Bronchial epithelial cell (primary cell): ENCODE data around the gene DALRD3. TPM values are rescaled to one million over a fixed set of nuclear protein-coding genes. Genes with fewer than 3 reads are reported as not detected.

Experiments used
- DNase-seq: peaks from one replicate; pipeline ENCODE4 v3.0.0-alpha.2; 2010; ENCODE audit warnings: low read depth
- FAIRE-seq: peaks from 2 replicates; lab custom pipeline; 2011; peaks lifted over from hg19 to GRCh38; lab: Jason Lieb, UNC
- H3K27me3 ChIP-seq: 2 replicates; pipeline ENCODE4 v1.5.1; 2011; ENCODE audit warnings: low read length; ENCODE audit not compliant: control insufficient read depth, insufficient read depth
- H3K36me3 ChIP-seq: 2 replicates; pipeline ENCODE4 v1.5.1; 2011; ENCODE audit warnings: low read length; ENCODE audit not compliant: control insufficient read depth, insufficient read depth
- H3K4me3 ChIP-seq: 2 replicates; pipeline ENCODE4 v1.5.1; 2011; ENCODE audit warnings: mild to moderate bottlenecking, low read depth, low read length, control low read depth
- CTCF ChIP-seq: IDR thresholded peaks from 2 replicates; pipeline ENCODE4 v1.5.1; 2011; ENCODE audit warnings: mild to moderate bottlenecking, moderate library complexity, low read length, control low read depth, inconsistent platforms; ENCODE audit not compliant: insufficient read depth, severe bottlenecking
- total RNA-seq: library from RNA; depleted of rRNA; stranded (reverse); fragments of >200 nt; gene quantifications from 2 replicates; pipeline ENCODE4 v1.2.1, GENCODE V29; 2014

The DALRD3 gene
- total RNA-seq, 1 donor from 2014 or later = 44.0 TPM

GRCh38 chr3:49025005-49025792 is 6.8 kb upstream of the DALRD3 start:
- DNase-seq (no peak), FAIRE-seq (no peak)
- Histone ChIP-seq H3K4me3 (no peak overlapping the region), H3K27me3 (no peaks in the 10 kb centered on the region), H3K36me3 (peaks cover 38% of the 10 kb centered on the region)
- TF ChIP-seq CTCF = no peak

GRCh38 chr3:49024449-49024848 is 6.1 kb upstream of the DALRD3 start:
- DNase-seq (no peak), FAIRE-seq (no peak)
- Histone ChIP-seq H3K27me3 (no peaks in the 10 kb centered on the region), H3K4me3 (no peak overlapping the region), H3K36me3 (peaks cover 38% of the 10 kb centered on the region)
- TF ChIP-seq CTCF = no peak

GRCh38 chr3:49023775-49024174 is 5.4 kb upstream of the DALRD3 start:
- FAIRE-seq (no peak), DNase-seq (no peak)
- no peak for TF ChIP-seq CTCF
- H3K4me3 ChIP-seq = no peak overlapping the region
- no peaks in the 10 kb centered on the region for H3K27me3 ChIP-seq
- peaks cover 38% of the 10 kb centered on the region for H3K36me3 ChIP-seq

- Histone ChIP-seq H3K36me3 (peaks cover 34% of the 10 kb centered on the region), H3K4me3 (peak overlapping the region; percentile 93), H3K27me3 (no peaks in the 10 kb centered on the region)
- TF ChIP-seq CTCF = no peak
- FAIRE-seq (no peak), DNase-seq (no peak)
Observed at GRCh38 chr3:49022688-49023171, 4.3 kb upstream of the DALRD3 start.

GRCh38 chr3:49021813-49022687 is 3.7 kb upstream of the DALRD3 start, which contains the start of gene NDUFAF3:
Gene NDUFAF3, plus strand, starts transcription at chr3:49022121. Its CDS starts 24 bp downstream, at chr3:49022145.
- H3K4me3 ChIP-seq = peak within 1 kb of the TSS; percentile 93
- H3K36me3 ChIP-seq = peaks cover 30% of the 10 kb centered on the region
- DNase-seq (peak; percentile 83), FAIRE-seq (no peak)
- H3K27me3 ChIP-seq = no peaks in the 10 kb centered on the region
- TF ChIP-seq CTCF = peak; percentile 99
